ENCODE data around the gene SPIC. TPM values are rescaled to one million over a fixed set of nuclear protein-coding genes. Genes with fewer than 3 reads are reported as not detected.
"Not testable (repeated sequence)": the region's sequence is repeated elsewhere in the genome, so short reads cannot be mapped to it uniquely, and the experiment has no call there.

The SPIC gene
- total and polyA plus RNA-seq, 2 of the 8 experiments (the other 6 are each of a cell fraction or from before 2014, with no cell fraction given), result not detected

DNA sequence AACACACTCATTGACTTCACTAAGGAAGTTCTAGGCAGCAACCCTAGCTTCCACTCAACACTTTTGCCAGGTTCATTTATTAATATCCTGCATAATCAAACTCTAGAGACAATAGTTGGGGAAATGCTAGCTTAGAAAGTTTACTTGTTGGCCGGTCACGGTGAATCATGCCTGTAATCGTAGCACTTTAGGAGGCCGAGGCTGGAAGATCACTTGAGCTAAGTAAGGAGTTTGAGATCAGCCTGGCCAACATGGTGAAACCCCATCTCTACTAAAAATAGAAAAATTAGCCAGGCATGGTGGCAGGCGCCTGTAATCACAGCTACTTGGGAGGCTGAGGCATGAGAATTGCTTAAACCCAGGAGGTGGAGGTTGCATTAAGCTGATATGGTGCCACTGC, 3.3 kb upstream of the SPIC start:
- CTCF ChIA-PET (ENCODE audit: partially characterized antibody), result interaction anchor here (0.8 kb wide), 1 partner anchor 18 kb away, joined by 3 read pairs; no protein-coding TSS in a partner anchor
- H3K4me1 ChIP-seq (replicated peaks in 1 of 4; ENCODE audit: control insufficient read depth in 3 of 4, insufficient read depth in 4 of 4, low read length in 3 of 4); H3K4me2 ChIP-seq (ENCODE audit: insufficient read depth in 1 of 2, low read depth in 2 of 2, low read length in 2 of 2); H2AK5ac ChIP-seq (ENCODE audit: low read depth, low read length); FAIRE-seq; H2BK120ac ChIP-seq (replicated peaks; ENCODE audit: low read depth, low read length); H2AFZ ChIP-seq (ENCODE audit: low read length); H2BK15ac ChIP-seq (ENCODE audit: low read length); H3K9ac ChIP-seq (replicated peaks in 1 of 4; ENCODE audit: extremely low read depth in 1 of 4, low read depth in 3 of 4, low read length in 3 of 4); H3K14ac ChIP-seq (ENCODE audit: insufficient read length); H2BK20ac ChIP-seq (ENCODE audit: low read length); H3K56ac ChIP-seq (replicated peaks; ENCODE audit: insufficient read length, low read depth, low read length); H3K79me1 ChIP-seq (ENCODE audit: low read depth, low read length); H4K91ac ChIP-seq (replicated peaks; ENCODE audit: insufficient read length, low read length); DNase-seq (ENCODE audit: low read depth in 1 of 2, low spot score in 2 of 2); H2BK12ac ChIP-seq (ENCODE audit: low read depth, low read length); H3K23me2 ChIP-seq (ENCODE audit: low read depth, low read length); H3K18ac ChIP-seq (ENCODE audit: extremely low read depth, low read length); H3K79me2 ChIP-seq (ENCODE audit: control insufficient read depth in 1 of 2, insufficient read depth in 2 of 2, low read length in 2 of 2); H3K4me3 ChIP-seq (ENCODE audit: extremely low read depth in 1 of 4, insufficient read depth in 2 of 4, low read depth in 3 of 4, low read length in 4 of 4); POLR2A ChIA-PET (ENCODE audit: partially characterized antibody); H4K8ac ChIP-seq (ENCODE audit: extremely low read depth, insufficient read depth, low read length); H3K27me3 ChIP-seq (replicated peaks in 1 of 4; ENCODE audit: control insufficient read depth in 3 of 4, extremely low read depth in 1 of 4, insufficient read depth in 3 of 4, low read length in 3 of 4); H3K23ac ChIP-seq (ENCODE audit: insufficient read length); H2BK5ac ChIP-seq (ENCODE audit: low read depth, low read length); H3K27ac ChIP-seq (ENCODE audit: low read depth, low read length); H4K20me1 ChIP-seq (replicated peaks in 1 of 2; ENCODE audit: control insufficient read depth in 1 of 2, insufficient read depth in 2 of 2, low read length in 2 of 2); H3K4ac ChIP-seq (replicated peaks; ENCODE audit: insufficient read length, low read depth, low read length); H3K9me3 ChIP-seq (ENCODE audit: insufficient read depth in 2 of 2, low read depth in 1 of 2, low read length in 1 of 2); H3K36me3 ChIP-seq (ENCODE audit: control insufficient read depth in 2 of 4, insufficient read depth in 4 of 4, low read length in 3 of 4); H4K5ac ChIP-seq (ENCODE audit: insufficient read length, low read depth, low read length): not testable (repeated sequence)
- 90% methylated on average over 5 of the region's 5 CpGs; no CpG with 5 or more reads in 1 of the 2 experiments for WGBS, 2 experiments (ENCODE audit: extremely low coverage in 1 of 2, insufficient coverage in 1 of 2, insufficient read length in 1 of 2, insufficient replicate concordance in 2 of 2, low coverage in 1 of 2, low lambda C conversion rate in 2 of 2, missing lambda C conversion rate in 1 of 2)
